ENCODE measurements around the gene COLGALT1. TPM values are rescaled to one million over a fixed set of nuclear protein-coding genes. Genes with fewer than 3 reads are reported as not detected.

COLGALT1 gene
- total RNA-seq, 1 experiment from 2014 or later = 48.5 TPM

- H3K27me3 Mint-ChIP-seq (ENCODE audit: low read depth) = 0 out of 2 replicates have a peak, but pooled peaks cover 2% of the 10 kb centered on the region
- no peak overlapping the region for H2BK5ac ChIP-seq (ENCODE audit: insufficient read length, low read length)
- no peak overlapping the region for H2AFZ ChIP-seq (ENCODE audit: low read length)
- no peak overlapping the region for H4K91ac ChIP-seq (ENCODE audit: insufficient read length, low read depth, low read length)
- no peaks in the 10 kb centered on the region for H4K20me1 ChIP-seq (ENCODE audit: control insufficient read depth, insufficient read depth, insufficient read length)
- H3K9me3 Mint-ChIP-seq = no peaks in the 10 kb centered on the region; a peak in 1 of 5 replicates
- H3K4me2 ChIP-seq (ENCODE audit: insufficient read depth, insufficient read length, low read length) = no peak overlapping the region
- no peak overlapping the region for H2BK20ac ChIP-seq (ENCODE audit: low read depth, low read length, poor library complexity, severe bottlenecking)
- no peak overlapping the region for H2BK15ac ChIP-seq (ENCODE audit: low read depth, low read length)
- H3K79me1 ChIP-seq (ENCODE audit: insufficient read depth, low read depth, low read length, poor library complexity, severe bottlenecking) = no peaks in the 10 kb centered on the region
- H2BK12ac ChIP-seq (ENCODE audit: insufficient read length, low read depth, low read length) = no peak overlapping the region
- no peaks in the 10 kb centered on the region for H3K79me2 ChIP-seq (ENCODE audit: insufficient read depth, low read length)
- H3K23me2 ChIP-seq (ENCODE audit: insufficient read length, low read depth, low read length, poor library complexity, severe bottlenecking) = no peaks in the 10 kb centered on the region
- H3K36me3 Mint-ChIP-seq (ENCODE audit: insufficient read depth in 1 of 3, low read depth in 3 of 3) = peaks cover 27 to 36% (median 36%) of the 10 kb centered on the region in 3 experiments; a peak in 6 of 7 replicates
- no peak overlapping the region for H3K9ac ChIP-seq (ENCODE audit: extremely low read depth, insufficient read length, low read length)
- no peak overlapping the region for H3K18ac ChIP-seq (ENCODE audit: insufficient read length, low read depth, low read length)
- DNase-seq = no peak
- H4K8ac ChIP-seq (replicated peaks; ENCODE audit: insufficient read length, low read depth, low read length) = no peak overlapping the region
- no peak overlapping the region for H3K4me3 Mint-ChIP-seq
- no peak overlapping the region for H3K56ac ChIP-seq (ENCODE audit: insufficient read length, low read depth, low read length)
- TF ChIP-seq CTCF (conservative IDR thresholded peaks at IDR 0.05) = no peak
- no peak overlapping the region for H2BK120ac ChIP-seq (ENCODE audit: low read depth, low read length, poor library complexity, severe bottlenecking)
- no peak overlapping the region for H4K5ac ChIP-seq (ENCODE audit: insufficient read length, low read depth, low read length)
- H3K4ac ChIP-seq (ENCODE audit: low read depth, low read length) = no peak overlapping the region
- H3T11ph ChIP-seq (ENCODE audit: low read length) = no peak overlapping the region
- no CpG with 5 or more reads among the region's 3 CpGs for WGBS (ENCODE audit: extremely low coverage, insufficient read length, low lambda C conversion rate)
- H3K27ac Mint-ChIP-seq = no peak overlapping the region
- no peaks in the 10 kb centered on the region for H3K4me1 ChIP-seq (ENCODE audit: insufficient read depth, low read length)
- H3K27me3 ChIP-seq (ENCODE audit: insufficient read depth, low read length) = no peaks in the 10 kb centered on the region
- peaks cover 0 to 2% of the 10 kb centered on the region in 2 experiments; a peak in 1 of 4 replicates for H3K4me1 Mint-ChIP-seq
- no peak overlapping the region for H3K23ac ChIP-seq (ENCODE audit: insufficient read length, low read depth, low read length)
- H3K27ac ChIP-seq (ENCODE audit: insufficient read length, low read depth, low read length) = no peak overlapping the region
- no peak overlapping the region for H3K14ac ChIP-seq (ENCODE audit: insufficient read depth, low read length)
- no peak overlapping the region for H2AK5ac ChIP-seq (ENCODE audit: insufficient read length, low read length)
- no peaks in the 10 kb centered on the region for H3K9me3 ChIP-seq (ENCODE audit: control insufficient read depth, low read depth, low read length)
Measured at GRCh38 chr19:17627161-17627560, 71.7 kb downstream of the COLGALT1 start.
